Body of pancreas (tissue), 4 donors: ENCODE results near the gene GCNT2.

Experiments
- CTCF ChIP-seq, 7 experiments: fragments of 450-650 bp in 4 of 7; fragments of 200-600 bp in 3 of 7; sonication (generic) in 3 of 7; IDR thresholded peaks; one replicate each; pipeline ENCODE4 v1.5.1; 2016 to 2019; ENCODE audit warnings: antibody characterized with exemption in 7 of 7
- POLR2A ChIP-seq, 3 donors: fragments of 450-650 bp; IDR thresholded peaks; one replicate each; pipeline ENCODE4 v1.6.1; 2016; ENCODE audit warnings: antibody characterized with exemption in 3 of 3, mild to moderate bottlenecking in 2 of 3

- no peak for TF ChIP-seq CTCF (IDR thresholded peaks at IDR 0.05)
- no peak for TF ChIP-seq POLR2A (IDR thresholded peaks at IDR 0.05)
Observed at GRCh38 chr6:10621847-10622246, 100.7 kb downstream of the GCNT2 start.
